GM23338 (cell line): Measurements from ENCODE around the gene ANKRD11. TPM values are rescaled to one million over a fixed set of nuclear protein-coding genes. Genes with fewer than 3 reads are reported as not detected.

Experiments
- ATAC-seq: fragments of 200-7000 bp; cut with Tn5 transposase; 3 replicates; pipeline ENCODE4 v1.9.1; 2020
- DNase-seq: peaks from one replicate; pipeline ENCODE4 v3.0.0-alpha.2; 2015; ENCODE audit warnings: low spot score
- H2AFZ ChIP-seq: fragments of 200-600 bp; sonication (generic); 2 replicates; pipeline ENCODE4 v1.8.0; 2016; ENCODE audit warnings: antibody characterized with exemption, mild to moderate bottlenecking, moderate library complexity
- H3F3A ChIP-seq: fragments of 200-600 bp; sonication (generic); replicated peaks from 2 replicates; pipeline ENCODE4 v1.8.0; 2017; ENCODE audit warnings: antibody characterized with exemption, mixed run types, low read depth
- H3K27ac ChIP-seq: fragments of 200-600 bp; sonication (generic); 2 replicates; pipeline ENCODE4 v1.6.1; 2016; ENCODE audit warnings: low read depth
- H3K27me3 ChIP-seq: fragments of 200-600 bp; sonication (generic); 2 replicates; pipeline ENCODE4 v1.8.0; 2016; ENCODE audit warnings: mild to moderate bottlenecking, mixed run types, moderate library complexity; ENCODE audit not compliant: insufficient read depth
- H3K36me3 ChIP-seq: fragments of 200-600 bp; sonication (generic); 2 replicates; pipeline ENCODE4 v1.8.0; 2016; ENCODE audit warnings: mild to moderate bottlenecking; ENCODE audit not compliant: insufficient read depth
- H3K4me1 ChIP-seq: fragments of 200-600 bp; sonication (generic); 2 replicates; pipeline ENCODE4 v1.8.0; 2016; ENCODE audit warnings: mild to moderate bottlenecking, moderate library complexity; ENCODE audit not compliant: insufficient read depth
- H3K4me2 ChIP-seq: fragments of 200-600 bp; sonication (generic); 2 replicates; pipeline ENCODE4 v1.7.1; 2017; ENCODE audit warnings: mixed run types
- H3K4me3 ChIP-seq: fragments of 200-600 bp; sonication (generic); 2 replicates; pipeline ENCODE4 v1.6.1; 2016; ENCODE audit warnings: mixed run types
- H3K79me2 ChIP-seq: fragments of 200-600 bp; sonication (generic); replicated peaks from 2 replicates; pipeline ENCODE4 v1.8.0; 2017; ENCODE audit warnings: mild to moderate bottlenecking; ENCODE audit not compliant: insufficient read depth
- H3K9me2 ChIP-seq: fragments of 200-600 bp; sonication (generic); 2 replicates; pipeline ENCODE4 v1.8.0; 2017; ENCODE audit not compliant: insufficient read depth
- H4K20me1 ChIP-seq: fragments of 200-600 bp; sonication (generic); replicated peaks from 2 replicates; pipeline ENCODE4 v1.8.0; 2017; ENCODE audit warnings: mild to moderate bottlenecking; ENCODE audit not compliant: insufficient read depth
- H3K27ac Mint-ChIP-seq: 2 replicates; pipeline ENCODE4 v1.8.0; 2020; ENCODE audit warnings: inconsistent platforms, mild to moderate bottlenecking, moderate library complexity, mixed read lengths
- H3K27me3 Mint-ChIP-seq: 3 replicates; pipeline ENCODE4 v1.8.0; 2022; ENCODE audit warnings: low read depth, mild to moderate bottlenecking, moderate library complexity, mixed read lengths, inconsistent platforms; ENCODE audit not compliant: insufficient read depth, poor library complexity
- H3K36me3 Mint-ChIP-seq: 3 replicates; pipeline ENCODE4 v1.8.0; 2021; ENCODE audit warnings: low read depth, mild to moderate bottlenecking, inconsistent platforms, moderate library complexity, mixed read lengths
- H3K4me1 Mint-ChIP-seq: 3 replicates; pipeline ENCODE4 v1.8.0; 2020; ENCODE audit warnings: mild to moderate bottlenecking, inconsistent platforms, mixed read lengths
- H3K4me3 Mint-ChIP-seq: 3 replicates; pipeline ENCODE4 v1.8.0; 2021; ENCODE audit warnings: moderate library complexity, mild to moderate bottlenecking, inconsistent platforms, mixed read lengths
- H3K9me3 Mint-ChIP-seq: 3 replicates; pipeline ENCODE4 v1.8.0; 2020; ENCODE audit warnings: moderate library complexity, mild to moderate bottlenecking, inconsistent platforms, mixed read lengths
- CREB1 ChIP-seq: fragments of 250-450 bp; sonication (Bioruptor Pico); IDR thresholded peaks from 2 replicates; pipeline ENCODE4 v1.5.0; 2020; ENCODE audit warnings: low read depth, mild to moderate bottlenecking, moderate library complexity
- CTCF ChIP-seq, 2 experiments: fragments of 200-600 bp in 1 of 2; sonication (generic) in 1 of 2; conservative IDR thresholded peaks; 2 replicates each; pipeline versions ENCODE4 v1.5.1 to v1.6.1; 2016 to 2017; ENCODE audit warnings: antibody characterized with exemption in 2 of 2, low read depth in 2 of 2, mild to moderate bottlenecking in 2 of 2, moderate library complexity in 1 of 2
- ETS1 ChIP-seq: IDR thresholded peaks from 2 replicates; pipeline ENCODE4 v1.6.1; 2016; ENCODE audit warnings: antibody characterized with exemption
- EZH2 ChIP-seq: fragments of 200-600 bp; sonication (generic); IDR thresholded peaks from one replicate; pipeline ENCODE4 v1.8.0; 2017; ENCODE audit warnings: antibody characterized with exemption, mild to moderate bottlenecking, low read depth; ENCODE audit not compliant: unreplicated experiment
- EZH2phosphoT487 ChIP-seq: fragments of 200-600 bp; sonication (generic); IDR thresholded peaks from one replicate; pipeline ENCODE4 v1.8.1; 2018; ENCODE audit warnings: antibody characterized with exemption; ENCODE audit not compliant: unreplicated experiment
- JUNB ChIP-seq: IDR thresholded peaks from one replicate; pipeline ENCODE4 v1.6.1; 2016; ENCODE audit warnings: antibody characterized with exemption; ENCODE audit not compliant: unreplicated experiment
- NANOG ChIP-seq: IDR thresholded peaks from 2 replicates; pipeline ENCODE4 v1.6.1; 2016; ENCODE audit warnings: antibody characterized with exemption, borderline replicate concordance
- POLR2AphosphoS5 ChIP-seq: IDR thresholded peaks from 2 replicates; pipeline ENCODE4 v1.6.1; 2016; ENCODE audit warnings: antibody characterized with exemption, low read depth
- REST ChIP-seq: IDR thresholded peaks from one replicate; pipeline ENCODE4 v1.6.1; 2018; ENCODE audit warnings: antibody characterized with exemption; ENCODE audit not compliant: unreplicated experiment
- STAT1 ChIP-seq: IDR thresholded peaks from one replicate; pipeline ENCODE4 v1.6.1; 2016; ENCODE audit warnings: antibody characterized with exemption; ENCODE audit not compliant: unreplicated experiment
- ZNF114 ChIP-seq: fragments of 250-450 bp; sonication (Bioruptor Pico); IDR thresholded peaks from 2 replicates; pipeline ENCODE4 v1.5.0; 2020; ENCODE audit warnings: mild to moderate bottlenecking, moderate library complexity
- ZNF331 ChIP-seq: fragments of 250-450 bp; sonication (Bioruptor Pico); IDR thresholded peaks from 2 replicates; pipeline ENCODE4 v1.5.0; 2020; ENCODE audit warnings: low read depth, mild to moderate bottlenecking, moderate library complexity
- ZNF462 ChIP-seq: fragments of 250-450 bp; sonication (Bioruptor Pico); IDR thresholded peaks from 2 replicates; pipeline ENCODE4 v1.5.0; 2020; ENCODE audit warnings: mild to moderate bottlenecking, moderate library complexity
- polyA plus RNA-seq: library from polyadenylated mRNA; unstranded; fragments of >200 nt; fragmentation: Nextera tagmentation; extraction: Ambion mirVana; gene quantifications from 2 replicates; pipeline ENCODE4 v1.2.1, GENCODE V29; 2016
- total RNA-seq: library from RNA; depleted of rRNA; stranded (reverse); fragments of >200 nt; shearing (Covaris generic); gene quantifications from 2 replicates; pipeline ENCODE4 v1.2.3, GENCODE V29; 2014

ANKRD11 gene
- total and polyA plus RNA-seq, 2 experiments from 2014 or later, result 130 to 159 TPM

GRCh38 chr16:89318430-89318758, 172.0 kb downstream of the ANKRD11 start:
- peaks cover 43% of the 10 kb centered on the region for H3K27me3 Mint-ChIP-seq
- peaks cover 14% of the 10 kb centered on the region for H3K36me3 Mint-ChIP-seq
- peaks cover 94% of the 10 kb centered on the region for H3K79me2 ChIP-seq
- TF ChIP-seq ZNF462 (CRISPR knock-in tag), result no peak
- no peak for TF ChIP-seq POLR2AphosphoS5
- TF ChIP-seq ETS1, result no peak
- no peak for TF ChIP-seq ZNF331 (CRISPR knock-in tag)
- no peak for TF ChIP-seq JUNB
- no peak for TF ChIP-seq STAT1
- TF ChIP-seq NANOG, result no peak
- no peak for TF ChIP-seq EZH2
- no peak for TF ChIP-seq CTCF (conservative IDR thresholded peaks at IDR 0.05; ENCODE audit: low read depth in 2 of 2)
- TF ChIP-seq CREB1 (CRISPR knock-in tag), result no peak
- no peak for TF ChIP-seq ZNF114 (CRISPR knock-in tag)
- TF ChIP-seq REST, result no peak
- TF ChIP-seq EZH2phosphoT487, result no peak
- H3K9me3 Mint-ChIP-seq, result no peaks in the 10 kb centered on the region; the same call in 2 of the 3 replicates
- no peak overlapping the region for H2AFZ ChIP-seq
- no peaks in the 10 kb centered on the region for H3K27me3 ChIP-seq
- peaks cover 65% of the 10 kb centered on the region for H4K20me1 ChIP-seq
- peaks cover 47% of the 10 kb centered on the region for H3K4me1 ChIP-seq
- ATAC-seq, result no peak
- no peaks in the 10 kb centered on the region for H3K36me3 ChIP-seq
- H3K4me3 ChIP-seq, result no peak overlapping the region
- no peak for DNase-seq
- no peaks in the 10 kb centered on the region for H3K9me2 ChIP-seq
- no peak overlapping the region for H3K27ac ChIP-seq
- peaks cover 87% of the 10 kb centered on the region for H3K4me1 Mint-ChIP-seq
- peak overlapping the region; percentile 51 for H3K27ac Mint-ChIP-seq
- H3K4me3 Mint-ChIP-seq, result peak overlapping the region; percentile 2; the same call in 1 of the 3 replicates
- H3K4me2 ChIP-seq, result no peak overlapping the region; the same call in 1 of the 2 replicates
- H3F3A ChIP-seq, result peaks cover 8% of the 10 kb centered on the region; the same call in 1 of the 2 replicates
